ENCODE data around the gene FLNB. TPM values are rescaled to one million over a fixed set of nuclear protein-coding genes. Genes with fewer than 3 reads are reported as not detected.

Gene FLNB
- total and polyA plus RNA-seq, 2 of the 4 experiments (the other 2 are of a cell fraction), result 78.0 to 136 TPM

GRCh38 chr3:57966829-57967228 lies 41.4 kb upstream of the FLNB start:
- no peak overlapping the region for H3K4me3 ChIP-seq (ENCODE audit: insufficient read depth, low read depth, low read length)
- ATAC-seq (ENCODE audit: low read depth) (peak; percentile 22; the same call in 1 of the 2 replicates), DNase-seq (peak; percentile 37)
- no peak overlapping the region for H3K23ac ChIP-seq (ENCODE audit: low read depth, low read length)
- H3K56ac ChIP-seq (ENCODE audit: extremely low read depth, insufficient read depth, low read length), result no peak overlapping the region
- peak overlapping the region; percentile 13; the same call in 1 of the 2 replicates for H3K27ac ChIP-seq (ENCODE audit: insufficient read depth, low read length)
- H3K9ac ChIP-seq (ENCODE audit: low read depth, low read length), result no peak overlapping the region
- H3K4me2 ChIP-seq (ENCODE audit: low read depth, low read length), result no peak overlapping the region
- peak overlapping the region; percentile 23; the same call in 2 of the 3 replicates for H2BK15ac ChIP-seq (ENCODE audit: low read depth, low read length)
- peak overlapping the region; percentile 66 for H2BK120ac ChIP-seq (ENCODE audit: low read depth, low read length)
- H2BK20ac ChIP-seq (ENCODE audit: low read depth, low read length), result peak overlapping the region; percentile 8; the same call in 1 of the 2 replicates
- H3K27me3 ChIP-seq (ENCODE audit: control insufficient read depth, insufficient read depth, low read length), result no peaks in the 10 kb centered on the region
- H2AK9ac ChIP-seq (replicated peaks; ENCODE audit: low read depth, low read length, poor library complexity), result no peak overlapping the region
- peak overlapping the region; percentile 27 for H4K91ac ChIP-seq (ENCODE audit: insufficient read depth, low read depth, low read length)
- H4K8ac ChIP-seq (ENCODE audit: low read depth in 2 of 2, low read length in 2 of 2), result peak overlapping the region in 1 of 2 experiments; percentile 38; a peak in 2 of 4 replicates
- WGBS, 2 experiments (ENCODE audit: extremely low coverage in 2 of 2, insufficient read length in 1 of 2), result 20% methylated on average over 1 of the region's 4 CpGs; no CpG with 5 or more reads in 1 of the 2 experiments
- ChIA-PET POLR2A (ENCODE audit: unreplicated experiment) (no interaction called here), CTCF (interaction anchor here (0.8 kb wide), 1 partner anchor 19 kb away, joined by 3 read pairs; no protein-coding TSS in a partner anchor)
- no peaks in the 10 kb centered on the region for H3K36me3 ChIP-seq (ENCODE audit: control insufficient read depth, insufficient read depth, low read length)
- peak overlapping the region; percentile 18; the same call in 1 of the 2 replicates for H3K18ac ChIP-seq (ENCODE audit: low read depth, low read length)
- dilution Hi-C loops (cut with HindIII; ENCODE audit: low sequenced_read_pairs, unreplicated experiment), result no loop called here
- no peak overlapping the region for H2AFZ ChIP-seq (replicated peaks; ENCODE audit: low read length, poor library complexity)
- intact Hi-C loops (cut with micrococcal nuclease), result no loop called here
- no TSS peak for BruUV-seq (replicated peaks)
- no peaks in the 10 kb centered on the region for H3K9me3 ChIP-seq (ENCODE audit: control insufficient read depth, insufficient read depth, low read length)
- H3K9me1 ChIP-seq (ENCODE audit: insufficient read depth, low read length), result peaks cover 5% of the 10 kb centered on the region
- in situ Hi-C loops (cut with MboI; ENCODE audit: low sequenced_read_pairs), result no loop called here
- H2AK5ac ChIP-seq (ENCODE audit: low read depth, low read length), result no peak overlapping the region
- peaks cover 6% of the 10 kb centered on the region for H3K4me1 ChIP-seq (ENCODE audit: control insufficient read depth, insufficient read depth, low read length)
- H3K4ac ChIP-seq (ENCODE audit: low read depth, low read length), result peak overlapping the region; percentile 40; the same call in 1 of the 2 replicates
- H3K79me1 ChIP-seq (ENCODE audit: low read depth in 1 of 2, low read length in 2 of 2), result 0 out of 4 replicates have a peak, but pooled peaks cover 0 to 2% of the 10 kb centered on the region in 2 experiments
- no peak overlapping the region for H2BK5ac ChIP-seq (ENCODE audit: low read depth, low read length, poor library complexity, severe bottlenecking)
- H4K5ac ChIP-seq (ENCODE audit: low read depth, low read length), result 0 out of 2 replicates have a peak overlapping the region, but pooled peaks have one; percentile 7
- H4K20me1 ChIP-seq (ENCODE audit: insufficient read depth, low read length), result no peaks in the 10 kb centered on the region
- TF ChIP-seq CEBPB (IDR thresholded peaks at IDR 0.05; ENCODE audit: low read depth, low read length) (peak; percentile 81), POLR2A (IDR thresholded peaks at IDR 0.05; ENCODE audit: low read depth, low read length) (no peak)
- peak overlapping the region; percentile 20; the same call in 1 of the 2 replicates for H3K14ac ChIP-seq (replicated peaks; ENCODE audit: low read depth, low read length)
